Measurements from ENCODE around the gene FZR1. TPM values are rescaled to one million over a fixed set of nuclear protein-coding genes. Genes with fewer than 3 reads are reported as not detected.

Gene FZR1
- total and polyA plus RNA-seq, 2 of the 4 experiments (the other 2 are of a cell fraction): 21.5 to 47.8 TPM

GRCh38 chr19:3496392-3497273 lies 9.5 kb upstream of the FZR1 start:
- Histone ChIP-seq H3K56ac (ENCODE audit: extremely low read depth, insufficient read depth, low read length) (no peak overlapping the region), H3K14ac (replicated peaks; ENCODE audit: low read depth, low read length) (no peak overlapping the region), H4K5ac (ENCODE audit: low read depth, low read length) (no peak overlapping the region), H3K4me3 (ENCODE audit: insufficient read depth, low read depth, low read length) (no peak overlapping the region), H2BK20ac (ENCODE audit: low read depth, low read length) (no peak overlapping the region), H2AK5ac (ENCODE audit: low read depth, low read length) (no peak overlapping the region), H2AK9ac (replicated peaks; ENCODE audit: low read depth, low read length, poor library complexity) (peak overlapping the region; percentile 13), H3K18ac (ENCODE audit: low read depth, low read length) (no peak overlapping the region), H3K36me3 (ENCODE audit: control insufficient read depth, insufficient read depth, low read length) (peaks cover 27% of the 10 kb centered on the region), H3K9me3 (ENCODE audit: control insufficient read depth, insufficient read depth, low read length) (no peaks in the 10 kb centered on the region), H4K20me1 (ENCODE audit: insufficient read depth, low read length) (no peaks in the 10 kb centered on the region), H3K27me3 (ENCODE audit: control insufficient read depth, insufficient read depth, low read length) (no peaks in the 10 kb centered on the region), H3K9ac (ENCODE audit: low read depth, low read length) (no peak overlapping the region), H3K4me1 (ENCODE audit: control insufficient read depth, insufficient read depth, low read length) (no peaks in the 10 kb centered on the region), H2BK5ac (ENCODE audit: low read depth, low read length, poor library complexity, severe bottlenecking) (no peak overlapping the region), H3K23ac (ENCODE audit: low read depth, low read length) (no peak overlapping the region), H2BK120ac (ENCODE audit: low read depth, low read length) (no peak overlapping the region), H3K79me1 (ENCODE audit: low read depth in 1 of 2, low read length in 2 of 2) (peaks cover 8 to 40% of the 10 kb centered on the region in 2 experiments; a peak in 3 of 4 replicates), H3K4ac (ENCODE audit: low read depth, low read length) (no peak overlapping the region), H4K8ac (ENCODE audit: low read depth in 2 of 2, low read length in 2 of 2) (no peak overlapping the region), H3K9me1 (ENCODE audit: insufficient read depth, low read length) (peaks cover 6% of the 10 kb centered on the region; the same call in 1 of the 2 replicates), H2BK15ac (ENCODE audit: low read depth, low read length) (no peak overlapping the region), H3K27ac (ENCODE audit: insufficient read depth, low read length) (no peak overlapping the region), H3K4me2 (ENCODE audit: low read depth, low read length) (no peak overlapping the region), H4K91ac (ENCODE audit: insufficient read depth, low read depth, low read length) (no peak overlapping the region), H2AFZ (replicated peaks; ENCODE audit: low read length, poor library complexity) (no peak overlapping the region)
- dilution Hi-C loops (cut with HindIII; ENCODE audit: low sequenced_read_pairs, unreplicated experiment) (no loop called here), intact Hi-C loops (cut with micrococcal nuclease) (no loop called here), in situ Hi-C loops (cut with MboI; ENCODE audit: low sequenced_read_pairs) (loop anchor here (25.0 kb wide), 1 partner anchor 534 kb away; no protein-coding TSS in a partner anchor)
- TF ChIP-seq NFE2L2 (IDR thresholded peaks at IDR 0.05; ENCODE audit: low read depth, low read length) (no peak), POLR2A (IDR thresholded peaks at IDR 0.05; ENCODE audit: low read depth, low read length) (no peak), RCOR1 (IDR thresholded peaks at IDR 0.05; ENCODE audit: insufficient replicate concordance, low read length) (no peak), CTCF (conservative IDR thresholded peaks at IDR 0.05; ENCODE audit: low read depth, low read length) (no peak), FOS (IDR thresholded peaks at IDR 0.05; ENCODE audit: low read depth, low read length) (no peak), RAD21 (IDR thresholded peaks at IDR 0.05; ENCODE audit: low read length) (no peak), CEBPB (IDR thresholded peaks at IDR 0.05; ENCODE audit: low read depth, low read length) (no peak), CHD1 (IDR thresholded peaks at IDR 0.05; ENCODE audit: low read depth, low read length) (no peak), SMC3 (IDR thresholded peaks at IDR 0.05; ENCODE audit: low read depth, low read length) (no peak), MAFK (IDR thresholded peaks at IDR 0.05; ENCODE audit: low read depth, low read length) (no peak)
- CTCF ChIA-PET: no interaction called here
- BruUV-seq (replicated peaks): no TSS peak
- ATAC-seq (ENCODE audit: low read depth) (no peak), DNase-seq (no peak)
- WGBS, 2 experiments (ENCODE audit: extremely low coverage in 2 of 2, insufficient read length in 1 of 2): 98% methylated on average over 23 of the region's 32 CpGs; no CpG with 5 or more reads in 1 of the 2 experiments
- POLR2A ChIA-PET (ENCODE audit: unreplicated experiment): no interaction called here

All from IMR-90 (cell line).